Coronary artery (tissue), 2 donors: Measurements from ENCODE around the gene CALM1.
A peak's percentile ranks its signal among the peaks of the same experiment; 100 is the strongest.

Experiments
- DNase-seq: peaks from one replicate; pipeline ENCODE4 v3.0.0-alpha.2; 2017; ENCODE audit warnings: low spot score
- H3K27ac ChIP-seq, 2 donors: fragments of 200-600 bp; sonication (generic); one replicate each; pipeline ENCODE4 v1.5.1; 2016 to 2019
- H3K4me3 ChIP-seq: fragments of 200-600 bp; sonication (generic); 2 replicates; pipeline ENCODE4 v1.5.1; 2016; ENCODE audit warnings: mild to moderate bottlenecking, moderate library complexity
- TF ChIP-seq, protein P1 (sequence below): fragments of 200-600 bp; sonication (generic); IDR thresholded peaks from one replicate; pipeline ENCODE4 v1.5.1; 2019; ENCODE audit warnings: antibody characterized with exemption

CALM1 gene

GRCh38 chr14:90403065-90403464 is 6.2 kb downstream of the CALM1 start:
- TF ChIP-seq, protein P1, sequence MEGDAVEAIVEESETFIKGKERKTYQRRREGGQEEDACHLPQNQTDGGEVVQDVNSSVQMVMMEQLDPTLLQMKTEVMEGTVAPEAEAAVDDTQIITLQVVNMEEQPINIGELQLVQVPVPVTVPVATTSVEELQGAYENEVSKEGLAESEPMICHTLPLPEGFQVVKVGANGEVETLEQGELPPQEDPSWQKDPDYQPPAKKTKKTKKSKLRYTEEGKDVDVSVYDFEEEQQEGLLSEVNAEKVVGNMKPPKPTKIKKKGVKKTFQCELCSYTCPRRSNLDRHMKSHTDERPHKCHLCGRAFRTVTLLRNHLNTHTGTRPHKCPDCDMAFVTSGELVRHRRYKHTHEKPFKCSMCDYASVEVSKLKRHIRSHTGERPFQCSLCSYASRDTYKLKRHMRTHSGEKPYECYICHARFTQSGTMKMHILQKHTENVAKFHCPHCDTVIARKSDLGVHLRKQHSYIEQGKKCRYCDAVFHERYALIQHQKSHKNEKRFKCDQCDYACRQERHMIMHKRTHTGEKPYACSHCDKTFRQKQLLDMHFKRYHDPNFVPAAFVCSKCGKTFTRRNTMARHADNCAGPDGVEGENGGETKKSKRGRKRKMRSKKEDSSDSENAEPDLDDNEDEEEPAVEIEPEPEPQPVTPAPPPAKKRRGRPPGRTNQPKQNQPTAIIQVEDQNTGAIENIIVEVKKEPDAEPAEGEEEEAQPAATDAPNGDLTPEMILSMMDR = no peak
- Histone ChIP-seq H3K27ac (no peak overlapping the region), H3K4me3 (no peak overlapping the region)
- DNase-seq = no peak

GRCh38 chr14:90405101-90405500 is 8.3 kb downstream of the CALM1 start:
- H3K27ac ChIP-seq = no peak overlapping the region
- H3K4me3 ChIP-seq = no peak overlapping the region
- no peak for DNase-seq
- TF ChIP-seq, protein P1 = no peak

DNA sequence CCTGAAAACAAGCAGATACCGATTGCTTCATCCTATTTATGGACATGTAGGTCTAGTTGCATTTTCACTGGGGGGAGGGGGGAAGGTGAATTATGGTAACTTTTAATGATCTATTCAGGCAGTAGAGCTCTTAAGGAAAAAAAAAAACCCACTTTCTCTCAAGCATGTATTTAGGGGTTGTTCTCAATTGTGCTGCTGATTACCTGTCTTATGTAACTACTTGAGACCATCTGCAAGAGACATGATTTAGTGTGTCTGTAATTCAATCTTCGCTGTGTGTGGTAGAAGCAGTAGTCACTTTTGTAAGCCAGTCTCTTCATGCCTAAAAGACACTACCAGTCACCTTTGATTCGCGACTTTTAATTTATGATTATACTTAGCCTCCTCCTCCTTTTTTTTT is 8.9 kb downstream of the CALM1 start:
- TF ChIP-seq, protein P1 = no peak
- Histone ChIP-seq H3K4me3 (no peak overlapping the region), H3K27ac (peak overlapping the region in 1 of 2 donors; percentile 5)
- no peak for DNase-seq

DNA sequence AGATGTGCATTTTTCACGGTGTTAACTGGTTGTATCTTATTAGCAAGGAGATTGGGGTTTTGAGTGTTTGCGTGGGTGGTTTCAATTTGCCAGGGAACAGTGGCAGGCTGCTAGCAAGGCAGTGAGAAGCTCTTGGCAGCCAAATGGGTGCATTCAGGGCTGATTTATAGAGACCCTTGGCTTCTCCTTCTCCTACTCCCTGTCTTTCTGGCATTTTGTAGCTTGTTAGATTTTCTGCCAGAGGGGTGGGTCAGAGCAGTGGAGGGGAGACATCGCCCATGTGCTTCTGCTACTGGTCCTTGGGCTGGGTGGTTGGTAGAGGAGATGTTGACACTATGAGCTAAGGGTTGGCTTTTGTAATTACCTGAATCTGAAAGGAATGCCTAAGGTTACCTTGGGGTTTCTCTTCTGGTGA is 9.6 kb downstream of the CALM1 start:
- no peak overlapping the region for H3K4me3 ChIP-seq
- H3K27ac ChIP-seq = peak overlapping the region; percentile 1 to 83
- DNase-seq = no peak
- TF ChIP-seq, protein P1 = no peak

GRCh38 chr14:90407230-90407629 is 10.4 kb downstream of the CALM1 start:
- no peak overlapping the region for H3K4me3 ChIP-seq
- DNase-seq = no peak
- peak overlapping the region in 1 of 2 donors; percentile 83 for H3K27ac ChIP-seq
- TF ChIP-seq, protein P1 = no peak

- H3K27ac ChIP-seq = peak overlapping the region; percentile 83 to 85
- DNase-seq = no peak
- no peak overlapping the region for H3K4me3 ChIP-seq
- TF ChIP-seq, protein P1 = no peak
Observed at GRCh38 chr14:90408713-90409112, 11.9 kb downstream of the CALM1 start.

GRCh38 chr14:90409209-90409730 is 12.4 kb downstream of the CALM1 start:
- Histone ChIP-seq H3K4me3 (no peak overlapping the region), H3K27ac (peak overlapping the region; percentile 83 to 85)
- DNase-seq = peak; percentile 88
- TF ChIP-seq, protein P1 = no peak
